Measurements from ENCODE around the gene PIP5K1A.

Gene PIP5K1A

DNA sequence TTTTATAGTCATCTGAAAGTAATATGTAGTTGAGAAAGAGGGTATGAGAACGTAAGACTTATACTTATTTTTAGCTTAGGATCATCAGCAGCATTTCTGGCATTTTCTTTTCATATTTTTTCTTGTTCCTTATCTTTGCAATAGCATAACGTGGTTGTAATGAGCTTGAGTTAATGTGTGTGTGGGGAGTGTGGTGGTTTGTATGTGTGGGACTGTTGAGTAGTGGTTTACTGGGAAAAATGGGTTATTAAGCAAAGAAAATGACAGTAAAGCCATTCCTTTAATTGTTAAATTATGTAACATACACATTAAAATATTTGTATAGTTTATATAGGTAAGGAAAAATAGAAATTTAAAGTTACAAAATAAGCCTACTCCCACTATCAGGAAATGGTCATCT lies 15.2 kb downstream of the PIP5K1A start (continued):
- TF ChIP-seq EGR2 (tag by site-specific recombination; IDR thresholded peaks at IDR 0.05; ENCODE audit: low read depth) (peak; percentile 52; the same call in 1 of the 2 replicates), SETDB1 (IDR thresholded peaks at IDR 0.05; ENCODE audit: insufficient read length, low read length) (no peak), ZXDB (tag by site-specific recombination; IDR thresholded peaks at IDR 0.05) (0 out of 2 replicates have a peak, but pooled peaks have one; percentile 5), ZNF114 (tag by site-specific recombination; IDR thresholded peaks at IDR 0.05) (no peak), ZNF341 (tag by site-specific recombination; IDR thresholded peaks at IDR 0.05; ENCODE audit: low read depth) (no peak), MEIS1 (CRISPR knock-in tag; IDR thresholded peaks at IDR 0.05; ENCODE audit: borderline replicate concordance) (no peak), ZSCAN30 (tag by site-specific recombination; IDR thresholded peaks at IDR 0.05) (no peak)
- TF ChIP-seq, protein P1, sequence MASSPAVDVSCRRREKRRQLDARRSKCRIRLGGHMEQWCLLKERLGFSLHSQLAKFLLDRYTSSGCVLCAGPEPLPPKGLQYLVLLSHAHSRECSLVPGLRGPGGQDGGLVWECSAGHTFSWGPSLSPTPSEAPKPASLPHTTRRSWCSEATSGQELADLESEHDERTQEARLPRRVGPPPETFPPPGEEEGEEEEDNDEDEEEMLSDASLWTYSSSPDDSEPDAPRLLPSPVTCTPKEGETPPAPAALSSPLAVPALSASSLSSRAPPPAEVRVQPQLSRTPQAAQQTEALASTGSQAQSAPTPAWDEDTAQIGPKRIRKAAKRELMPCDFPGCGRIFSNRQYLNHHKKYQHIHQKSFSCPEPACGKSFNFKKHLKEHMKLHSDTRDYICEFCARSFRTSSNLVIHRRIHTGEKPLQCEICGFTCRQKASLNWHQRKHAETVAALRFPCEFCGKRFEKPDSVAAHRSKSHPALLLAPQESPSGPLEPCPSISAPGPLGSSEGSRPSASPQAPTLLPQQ (tag by site-specific recombination; IDR thresholded peaks at IDR 0.05), result no peak
- TF ChIP-seq, protein P2, sequence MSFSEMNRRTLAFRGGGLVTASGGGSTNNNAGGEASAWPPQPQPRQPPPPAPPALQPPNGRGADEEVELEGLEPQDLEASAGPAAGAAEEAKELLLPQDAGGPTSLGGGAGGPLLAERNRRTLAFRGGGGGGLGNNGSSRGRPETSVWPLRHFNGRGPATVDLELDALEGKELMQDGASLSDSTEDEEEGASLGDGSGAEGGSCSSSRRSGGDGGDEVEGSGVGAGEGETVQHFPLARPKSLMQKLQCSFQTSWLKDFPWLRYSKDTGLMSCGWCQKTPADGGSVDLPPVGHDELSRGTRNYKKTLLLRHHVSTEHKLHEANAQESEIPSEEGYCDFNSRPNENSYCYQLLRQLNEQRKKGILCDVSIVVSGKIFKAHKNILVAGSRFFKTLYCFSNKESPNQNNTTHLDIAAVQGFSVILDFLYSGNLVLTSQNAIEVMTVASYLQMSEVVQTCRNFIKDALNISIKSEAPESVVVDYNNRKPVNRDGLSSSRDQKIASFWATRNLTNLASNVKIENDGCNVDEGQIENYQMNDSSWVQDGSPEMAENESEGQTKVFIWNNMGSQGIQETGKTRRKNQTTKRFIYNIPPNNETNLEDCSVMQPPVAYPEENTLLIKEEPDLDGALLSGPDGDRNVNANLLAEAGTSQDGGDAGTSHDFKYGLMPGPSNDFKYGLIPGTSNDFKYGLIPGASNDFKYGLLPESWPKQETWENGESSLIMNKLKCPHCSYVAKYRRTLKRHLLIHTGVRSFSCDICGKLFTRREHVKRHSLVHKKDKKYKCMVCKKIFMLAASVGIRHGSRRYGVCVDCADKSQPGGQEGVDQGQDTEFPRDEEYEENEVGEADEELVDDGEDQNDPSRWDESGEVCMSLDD (tag by site-specific recombination; IDR thresholded peaks at IDR 0.05), result no peak

DNA sequence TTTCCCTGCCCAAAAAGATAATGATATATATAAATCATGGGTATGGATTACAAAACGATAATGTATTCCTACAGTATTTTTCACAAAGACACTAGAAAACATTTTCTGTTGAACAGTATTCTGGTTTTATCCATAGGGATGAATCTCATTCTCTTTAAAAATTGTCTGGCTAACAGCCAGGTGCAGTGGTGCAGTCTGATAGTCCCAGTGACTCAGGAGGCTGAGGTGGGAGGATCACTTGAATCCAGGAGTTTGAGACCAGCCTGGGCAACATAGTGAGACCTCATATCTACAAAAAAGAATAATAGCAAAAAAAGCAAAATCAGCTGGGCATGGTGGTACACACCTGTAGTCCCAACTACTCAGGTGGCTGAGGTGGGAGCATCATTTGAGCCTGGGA lies 23.3 kb downstream of the PIP5K1A start:
- no peak overlapping the region for H3K27ac ChIP-seq (ENCODE audit: extremely low read depth, low read depth, low read length)
- no peaks in the 10 kb centered on the region for H3K4me1 ChIP-seq (ENCODE audit: control insufficient read depth, insufficient read depth, low read length)
- H3K4me3 ChIP-seq (ENCODE audit: low read depth, low read length), result no peak overlapping the region
- TF ChIP-seq RBAK (tag by site-specific recombination; IDR thresholded peaks at IDR 0.05), result no peak
- peak; percentile 48; the same call in 1 of the 2 replicates for TF ChIP-seq ZNF121 (tag by site-specific recombination; IDR thresholded peaks at IDR 0.05)
- TF ChIP-seq, protein P3, sequence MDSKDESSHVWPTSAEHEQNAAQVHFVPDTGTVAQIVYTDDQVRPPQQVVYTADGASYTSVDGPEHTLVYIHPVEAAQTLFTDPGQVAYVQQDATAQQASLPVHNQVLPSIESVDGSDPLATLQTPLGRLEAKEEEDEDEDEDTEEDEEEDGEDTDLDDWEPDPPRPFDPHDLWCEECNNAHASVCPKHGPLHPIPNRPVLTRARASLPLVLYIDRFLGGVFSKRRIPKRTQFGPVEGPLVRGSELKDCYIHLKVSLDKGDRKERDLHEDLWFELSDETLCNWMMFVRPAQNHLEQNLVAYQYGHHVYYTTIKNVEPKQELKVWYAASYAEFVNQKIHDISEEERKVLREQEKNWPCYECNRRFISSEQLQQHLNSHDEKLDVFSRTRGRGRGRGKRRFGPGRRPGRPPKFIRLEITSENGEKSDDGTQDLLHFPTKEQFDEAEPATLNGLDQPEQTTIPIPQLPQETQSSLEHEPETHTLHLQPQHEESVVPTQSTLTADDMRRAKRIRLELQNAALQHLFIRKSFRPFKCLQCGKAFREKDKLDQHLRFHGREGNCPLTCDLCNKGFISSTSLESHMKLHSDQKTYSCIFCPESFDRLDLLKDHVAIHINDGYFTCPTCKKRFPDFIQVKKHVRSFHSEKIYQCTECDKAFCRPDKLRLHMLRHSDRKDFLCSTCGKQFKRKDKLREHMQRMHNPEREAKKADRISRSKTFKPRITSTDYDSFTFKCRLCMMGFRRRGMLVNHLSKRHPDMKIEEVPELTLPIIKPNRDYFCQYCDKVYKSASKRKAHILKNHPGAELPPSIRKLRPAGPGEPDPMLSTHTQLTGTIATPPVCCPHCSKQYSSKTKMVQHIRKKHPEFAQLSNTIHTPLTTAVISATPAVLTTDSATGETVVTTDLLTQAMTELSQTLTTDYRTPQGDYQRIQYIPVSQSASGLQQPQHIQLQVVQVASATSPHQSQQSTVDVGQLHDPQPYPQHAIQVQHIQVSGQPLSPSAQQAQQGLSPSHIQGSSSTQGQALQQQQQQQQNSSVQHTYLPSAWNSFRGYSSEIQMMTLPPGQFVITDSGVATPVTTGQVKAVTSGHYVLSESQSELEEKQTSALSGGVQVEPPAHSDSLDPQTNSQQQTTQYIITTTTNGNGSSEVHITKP (tag by site-specific recombination; IDR thresholded peaks at IDR 0.05), result 0 out of 2 replicates have a peak, but pooled peaks have one; percentile 58
- H3K9me3 ChIP-seq (ENCODE audit: control insufficient read depth, insufficient read depth, low read depth, low read length), result no peaks in the 10 kb centered on the region
- ChIA-PET CTCF (no interaction called here), POLR2A (no interaction called here)
- peaks cover 33 to 55% of the 10 kb centered on the region in 2 experiments; a peak in 2 of 3 replicates for H3K36me3 ChIP-seq (ENCODE audit: control insufficient read depth in 2 of 2, insufficient read depth in 1 of 2, low read length in 2 of 2)

DNA sequence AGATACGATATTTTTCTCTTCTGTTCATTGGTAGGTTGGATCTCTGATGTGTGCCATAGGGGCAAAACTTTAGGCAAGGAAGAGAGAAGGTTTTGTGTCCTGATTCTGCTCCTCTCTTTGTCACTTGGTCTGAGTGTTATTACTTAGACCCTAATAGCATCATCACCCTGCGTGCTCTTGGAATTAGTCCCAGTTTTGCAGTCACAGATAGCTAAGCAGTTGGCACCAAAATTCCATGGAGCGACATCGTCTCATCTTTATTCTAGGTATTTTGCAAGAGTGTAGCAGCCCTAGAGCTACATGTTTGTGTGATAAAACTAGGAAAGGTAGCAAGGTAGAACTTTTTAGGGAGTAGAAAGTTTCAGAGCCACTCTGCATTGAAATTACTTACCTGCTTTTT lies 23.8 kb downstream of the PIP5K1A start:
- Histone ChIP-seq H3K36me3 (ENCODE audit: control insufficient read depth in 2 of 2, insufficient read depth in 1 of 2, low read length in 2 of 2) (peaks cover 34 to 60% of the 10 kb centered on the region in 2 experiments), H3K4me3 (ENCODE audit: low read depth, low read length) (no peak overlapping the region), H3K27ac (ENCODE audit: extremely low read depth, low read depth, low read length) (no peak overlapping the region), H3K4me1 (ENCODE audit: control insufficient read depth, insufficient read depth, low read length) (no peaks in the 10 kb centered on the region), H3K9me3 (ENCODE audit: control insufficient read depth, insufficient read depth, low read depth, low read length) (no peaks in the 10 kb centered on the region)
- ChIA-PET POLR2A (interaction anchor here (0.5 kb wide), 1 partner anchor 58 kb away, joined by 5 read pairs; no protein-coding TSS in a partner anchor), CTCF (interaction anchor here (0.8 to 0.9 kb wide), 2 partner anchors 10 to 25 kb away, joined by 3 to 4 read pairs; no protein-coding TSS in a partner anchor)
- TF ChIP-seq, protein P4, sequence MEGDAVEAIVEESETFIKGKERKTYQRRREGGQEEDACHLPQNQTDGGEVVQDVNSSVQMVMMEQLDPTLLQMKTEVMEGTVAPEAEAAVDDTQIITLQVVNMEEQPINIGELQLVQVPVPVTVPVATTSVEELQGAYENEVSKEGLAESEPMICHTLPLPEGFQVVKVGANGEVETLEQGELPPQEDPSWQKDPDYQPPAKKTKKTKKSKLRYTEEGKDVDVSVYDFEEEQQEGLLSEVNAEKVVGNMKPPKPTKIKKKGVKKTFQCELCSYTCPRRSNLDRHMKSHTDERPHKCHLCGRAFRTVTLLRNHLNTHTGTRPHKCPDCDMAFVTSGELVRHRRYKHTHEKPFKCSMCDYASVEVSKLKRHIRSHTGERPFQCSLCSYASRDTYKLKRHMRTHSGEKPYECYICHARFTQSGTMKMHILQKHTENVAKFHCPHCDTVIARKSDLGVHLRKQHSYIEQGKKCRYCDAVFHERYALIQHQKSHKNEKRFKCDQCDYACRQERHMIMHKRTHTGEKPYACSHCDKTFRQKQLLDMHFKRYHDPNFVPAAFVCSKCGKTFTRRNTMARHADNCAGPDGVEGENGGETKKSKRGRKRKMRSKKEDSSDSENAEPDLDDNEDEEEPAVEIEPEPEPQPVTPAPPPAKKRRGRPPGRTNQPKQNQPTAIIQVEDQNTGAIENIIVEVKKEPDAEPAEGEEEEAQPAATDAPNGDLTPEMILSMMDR (tag by site-specific recombination; IDR thresholded peaks at IDR 0.05), result no peak
- TF ChIP-seq ZNF146 (tag by site-specific recombination; IDR thresholded peaks at IDR 0.05) (no peak), ZNF629 (tag by site-specific recombination; IDR thresholded peaks at IDR 0.05) (no peak), ZNF768 (tag by site-specific recombination; IDR thresholded peaks at IDR 0.05) (no peak), ZNF548 (tag by site-specific recombination; IDR thresholded peaks at IDR 0.05) (no peak)
- TF ChIP-seq, protein P5, sequence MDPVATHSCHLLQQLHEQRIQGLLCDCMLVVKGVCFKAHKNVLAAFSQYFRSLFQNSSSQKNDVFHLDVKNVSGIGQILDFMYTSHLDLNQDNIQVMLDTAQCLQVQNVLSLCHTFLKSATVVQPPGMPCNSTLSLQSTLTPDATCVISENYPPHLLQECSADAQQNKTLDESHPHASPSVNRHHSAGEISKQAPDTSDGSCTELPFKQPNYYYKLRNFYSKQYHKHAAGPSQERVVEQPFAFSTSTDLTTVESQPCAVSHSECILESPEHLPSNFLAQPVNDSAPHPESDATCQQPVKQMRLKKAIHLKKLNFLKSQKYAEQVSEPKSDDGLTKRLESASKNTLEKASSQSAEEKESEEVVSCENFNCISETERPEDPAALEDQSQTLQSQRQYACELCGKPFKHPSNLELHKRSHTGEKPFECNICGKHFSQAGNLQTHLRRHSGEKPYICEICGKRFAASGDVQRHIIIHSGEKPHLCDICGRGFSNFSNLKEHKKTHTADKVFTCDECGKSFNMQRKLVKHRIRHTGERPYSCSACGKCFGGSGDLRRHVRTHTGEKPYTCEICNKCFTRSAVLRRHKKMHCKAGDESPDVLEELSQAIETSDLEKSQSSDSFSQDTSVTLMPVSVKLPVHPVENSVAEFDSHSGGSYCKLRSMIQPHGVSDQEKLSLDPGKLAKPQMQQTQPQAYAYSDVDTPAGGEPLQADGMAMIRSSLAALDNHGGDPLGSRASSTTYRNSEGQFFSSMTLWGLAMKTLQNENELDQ (tag by site-specific recombination; IDR thresholded peaks at IDR 0.05; ENCODE audit: low read depth), result no peak
